ELF-1 (cell line): ENCODE measurements around the gene MS4A4E.
"Not testable (repeated sequence)": the region's sequence is repeated elsewhere in the genome, so short reads cannot be mapped to it uniquely, and the experiment has no call there.

Experiments
- DNase-seq: peaks from one replicate; pipeline ENCODE4 v3.0.0-alpha.2; 2016; ENCODE audit warnings: low read depth, low spot score

Gene MS4A4E

DNA sequence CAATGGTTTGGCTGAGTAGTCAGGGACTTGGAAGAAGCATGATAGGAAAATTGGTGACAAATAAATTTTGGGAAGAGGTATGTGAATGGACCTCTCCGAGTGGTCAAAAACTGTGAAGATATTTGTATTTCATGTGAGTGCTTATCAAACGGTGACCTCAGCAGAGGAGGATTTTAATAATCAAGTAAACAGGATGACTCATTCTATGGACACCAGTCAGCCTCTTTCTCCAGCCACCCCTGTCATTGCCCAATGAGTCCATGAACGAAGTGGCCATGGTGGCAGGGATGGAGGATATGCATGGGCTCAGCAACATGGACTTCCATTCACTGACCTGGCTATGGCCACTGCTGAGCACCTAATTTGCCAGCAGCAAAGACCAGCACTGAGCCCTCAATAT lies 21.2 kb downstream of the MS4A4E start:
- no peak for DNase-seq

- no peak for DNase-seq
Observed at GRCh38 chr11:60221181-60221580, 21.8 kb downstream of the MS4A4E start.

DNA sequence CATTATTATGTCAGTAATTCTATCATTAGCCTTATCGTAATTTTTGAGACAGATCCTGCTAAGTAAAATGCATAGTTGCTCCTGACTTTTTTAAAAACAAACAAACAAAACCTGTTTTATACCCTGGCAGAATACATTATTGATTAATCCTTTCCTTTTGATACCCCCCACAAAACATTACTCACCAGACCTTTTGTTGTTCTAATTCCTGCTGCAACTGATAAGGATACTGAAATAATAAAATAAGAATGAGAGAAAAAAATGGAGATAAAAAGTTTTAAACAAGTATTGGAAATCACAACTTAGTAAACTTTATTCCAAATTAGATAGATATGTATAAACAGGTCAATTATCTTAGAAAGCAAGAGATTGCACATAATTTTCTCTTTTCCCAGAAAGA lies 28.6 kb downstream of the MS4A4E start:
- DNase-seq: no peak

DNA sequence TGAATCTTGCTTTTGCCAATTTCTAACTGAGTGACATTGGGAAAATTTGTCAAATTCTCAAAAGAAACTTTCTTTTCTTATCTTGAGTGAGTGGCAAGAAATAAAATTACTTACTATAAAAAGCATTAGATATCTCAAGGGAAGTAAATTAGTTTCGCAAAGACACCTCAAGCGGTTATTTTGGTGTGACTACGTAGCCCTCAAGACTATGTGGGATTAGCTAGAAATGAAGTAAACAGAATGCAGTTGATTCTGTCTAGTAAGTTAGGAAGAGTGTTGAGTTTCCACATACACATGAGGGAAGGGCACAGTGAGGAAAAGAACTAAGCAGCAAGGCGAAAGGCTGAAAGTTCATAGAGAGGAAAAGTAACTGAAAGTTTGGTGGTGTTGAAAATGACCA lies 31.7 kb downstream of the MS4A4E start:
- no peak for DNase-seq

- no peak for DNase-seq
Observed at GRCh38 chr11:60209977-60210376, 33.0 kb downstream of the MS4A4E start.

- DNase-seq: no peak
Observed at GRCh38 chr11:60208951-60209350, 34.0 kb downstream of the MS4A4E start.

DNA sequence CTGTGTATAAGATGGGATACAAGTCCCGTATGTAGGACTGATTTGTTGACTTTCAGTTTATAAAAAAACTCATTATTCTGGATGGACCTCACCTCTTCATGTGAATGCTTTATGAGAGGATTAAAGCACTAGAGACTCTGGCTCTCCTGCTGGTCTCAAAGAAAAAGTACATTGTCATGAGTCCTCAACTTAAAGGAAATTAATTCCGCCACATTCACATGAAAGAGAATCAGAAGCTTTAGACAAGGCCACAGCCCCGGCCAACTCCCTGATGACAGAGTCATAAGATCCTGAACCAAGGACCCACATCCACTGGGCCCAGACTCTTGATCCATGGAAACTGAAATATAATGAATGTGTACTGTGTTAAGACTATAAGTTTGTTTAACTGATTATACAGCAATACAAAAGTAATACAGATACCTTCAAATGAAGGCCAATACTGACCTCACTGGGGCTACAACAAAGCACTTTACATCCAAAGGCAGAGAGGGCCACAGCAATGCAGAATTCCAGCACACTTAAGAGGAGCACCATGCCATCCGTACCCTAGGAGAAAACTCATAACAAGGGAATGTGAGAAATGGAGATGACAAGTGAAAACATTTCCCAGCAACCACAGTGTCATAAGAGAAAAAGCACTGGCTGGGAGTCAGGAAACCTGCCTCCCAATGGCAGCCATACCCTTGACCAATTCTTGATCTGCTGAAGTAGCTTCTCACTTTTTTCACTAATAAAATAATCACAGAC lies 34.6 kb downstream of the MS4A4E start:
- no peak for DNase-seq

GRCh38 chr11:60206616-60207015 lies 36.3 kb downstream of the MS4A4E start:
- no peak for DNase-seq

- no peak for DNase-seq
Observed at GRCh38 chr11:60204922-60205321, 38.0 kb downstream of the MS4A4E start.

GRCh38 chr11:60201334-60201733 lies 41.6 kb downstream of the MS4A4E start:
- not testable (repeated sequence) for DNase-seq

- no peak for DNase-seq
Observed at GRCh38 chr11:60197442-60197841, 45.5 kb downstream of the MS4A4E start.

DNA sequence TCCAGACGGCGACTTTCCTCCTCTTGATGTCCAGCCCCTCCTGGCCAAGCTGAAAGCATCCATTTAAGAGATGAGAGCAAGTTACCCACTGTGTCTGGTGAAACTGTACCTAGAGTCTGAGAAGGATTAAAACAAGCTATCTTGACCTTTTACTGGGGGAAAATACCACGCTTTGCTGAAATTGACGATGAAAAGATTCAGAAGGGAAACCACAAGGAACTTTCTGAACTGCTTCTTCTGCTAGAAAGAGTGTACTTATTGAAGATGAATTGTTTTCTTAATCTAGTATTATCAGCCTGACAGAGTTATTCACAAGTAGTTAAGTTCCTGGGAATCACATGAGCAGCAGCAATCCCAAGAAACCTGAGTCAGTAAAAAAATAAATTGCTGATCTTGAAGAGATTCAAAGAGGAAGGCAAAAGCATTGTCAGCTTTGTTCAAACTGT lies 47.0 kb downstream of the MS4A4E start:
- no peak for DNase-seq

- no peak for DNase-seq
Observed at GRCh38 chr11:60194511-60194910, 48.4 kb downstream of the MS4A4E start.

- DNase-seq: peak; percentile 72
Observed at GRCh38 chr11:60193687-60194433, 49.1 kb downstream of the MS4A4E start.

- DNase-seq: not testable (repeated sequence)
Observed at GRCh38 chr11:60192564-60192963, 50.4 kb downstream of the MS4A4E start.

DNA sequence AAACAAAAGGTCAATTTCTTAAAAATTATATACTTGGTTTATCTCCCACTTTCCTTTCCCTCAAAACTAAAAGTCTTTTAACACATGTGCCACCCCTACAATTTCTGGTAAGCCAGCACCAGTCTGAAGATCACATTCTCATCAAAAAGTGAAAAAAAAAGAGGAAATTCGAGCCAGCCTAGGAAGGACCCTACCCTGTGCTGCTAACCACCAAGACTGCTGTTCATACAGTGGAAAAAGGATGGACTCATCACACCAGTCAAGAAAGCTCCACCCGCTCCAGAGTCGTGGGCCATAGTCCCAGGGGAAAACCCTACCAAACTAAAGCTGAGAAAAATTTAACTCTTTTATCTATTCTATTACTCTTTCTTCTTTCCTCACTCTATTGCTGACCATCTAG lies 54.5 kb downstream of the MS4A4E start:
- DNase-seq: not testable (repeated sequence)

DNA sequence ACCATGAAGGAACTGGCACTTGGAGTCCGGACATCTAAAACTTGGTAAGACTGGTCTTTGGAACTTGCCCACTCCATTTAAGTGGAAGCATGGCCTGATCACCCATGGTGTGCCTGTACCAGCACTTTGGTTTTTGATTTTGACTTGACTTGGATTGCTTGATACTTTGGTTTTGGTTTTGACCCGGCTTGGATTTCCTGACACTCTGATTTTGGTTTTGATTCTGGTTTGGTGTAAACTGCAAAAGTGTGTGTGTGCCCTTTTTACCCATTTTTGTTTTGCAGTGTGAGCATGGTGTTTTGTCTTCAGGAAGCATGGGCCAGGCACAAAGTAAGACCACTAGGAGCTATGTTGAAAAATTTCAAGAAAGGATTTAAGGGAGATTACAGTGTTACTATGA lies 56.8 kb downstream of the MS4A4E start:
- not testable (repeated sequence) for DNase-seq

DNA sequence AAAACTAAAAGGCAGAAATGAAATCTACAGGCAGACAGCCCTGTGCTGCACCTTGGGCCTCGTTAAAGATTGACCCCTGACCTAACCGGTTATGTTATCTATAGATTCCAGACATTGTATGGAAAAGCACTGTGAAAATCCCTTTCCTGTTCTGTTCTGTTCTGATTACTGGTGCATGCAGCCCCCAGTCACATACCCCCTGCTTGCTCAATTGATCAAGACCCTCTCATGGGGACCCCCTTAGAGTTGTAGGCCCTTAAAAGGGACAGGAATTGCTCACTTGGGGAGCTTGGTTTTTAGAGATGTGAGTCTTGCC lies 57.5 kb downstream of the MS4A4E start:
- not testable (repeated sequence) for DNase-seq

DNA sequence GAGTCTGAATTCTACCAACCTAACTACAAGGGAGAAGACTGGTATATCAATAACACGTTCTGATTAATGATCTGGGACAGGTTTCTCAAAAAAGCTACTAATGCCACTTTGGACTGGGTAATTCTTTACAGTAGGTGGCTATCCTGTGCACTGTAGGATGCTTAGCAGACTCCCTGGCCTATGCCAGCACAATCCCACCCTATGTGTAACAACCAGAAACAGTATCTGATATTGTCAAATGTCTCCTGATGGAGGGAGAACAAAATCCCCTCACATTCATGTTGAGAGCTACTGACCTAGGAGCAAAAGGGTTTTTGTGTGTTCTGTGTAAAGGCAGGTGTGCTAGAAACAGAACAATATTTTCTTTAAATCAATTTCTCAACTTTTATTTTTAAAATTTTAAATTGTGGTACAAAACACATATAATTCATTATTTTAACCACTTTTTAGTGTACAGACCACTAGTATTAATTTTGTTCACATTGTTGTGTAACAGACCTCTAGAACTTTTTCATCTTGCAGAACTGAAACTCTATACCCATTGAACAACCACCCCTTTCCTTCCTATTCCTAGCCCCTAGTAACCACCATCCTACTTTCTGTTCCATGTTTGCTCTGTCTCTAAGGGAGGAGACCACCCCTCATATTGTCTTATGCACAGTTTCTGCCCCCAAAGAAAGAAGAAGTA lies 58.0 kb downstream of the MS4A4E start:
- no peak for DNase-seq

- no peak for DNase-seq
Observed at GRCh38 chr11:60183591-60184205, 59.2 kb downstream of the MS4A4E start.

DNA sequence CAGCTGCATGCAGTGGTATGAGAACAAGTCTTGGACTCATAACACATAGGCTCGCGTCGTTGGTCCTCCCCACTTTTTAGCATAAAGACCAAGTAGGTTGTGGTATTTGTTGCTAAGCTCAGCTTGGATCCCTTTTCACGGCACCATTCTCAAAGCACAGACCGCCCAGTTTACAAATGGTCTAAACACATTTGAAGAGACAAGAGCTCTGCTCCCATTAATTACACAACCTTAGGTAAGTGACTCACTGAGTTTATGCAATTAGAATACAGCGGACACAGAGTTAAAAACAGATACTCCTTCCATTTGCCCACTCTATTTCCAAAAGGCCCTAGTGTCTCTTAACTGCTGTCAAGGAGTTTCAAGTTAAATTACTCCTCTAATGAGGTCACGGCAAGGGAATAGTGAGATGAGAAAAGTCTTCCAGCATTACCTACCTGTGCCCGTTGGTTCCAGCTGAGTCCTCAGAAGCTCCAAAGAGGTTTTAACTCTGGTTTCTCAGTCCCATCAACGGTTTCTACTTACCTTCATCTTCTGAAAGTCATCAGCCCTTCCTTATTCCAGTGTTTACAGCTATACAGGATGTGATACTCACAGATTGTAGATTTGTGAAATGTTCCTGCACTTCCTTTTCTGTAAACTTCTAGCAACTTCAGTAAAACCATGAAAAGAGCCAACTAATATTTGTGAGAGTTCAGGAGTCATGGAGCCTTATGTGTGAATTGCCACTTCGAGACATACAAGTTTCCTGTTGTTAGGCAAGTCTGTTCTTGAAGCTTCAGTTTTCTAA lies 60.2 kb downstream of the MS4A4E start, which contains the start of gene MS4A6A:
TSS of gene MS4A6A (minus strand) at position 543 of the 790 bp plus-strand sequence. CDS start 1,356 bp downstream, outside the sequence.
- no peak for DNase-seq
